Kidney epithelial cell (primary cell): ENCODE results near the gene KCNIP1. TPM values are rescaled to one million over a fixed set of nuclear protein-coding genes. Genes with fewer than 3 reads are reported as not detected.

Experiments used
- DNase-seq: peaks from one replicate; pipeline ENCODE4 v3.0.0-alpha.2; 2010; ENCODE audit warnings: low read depth
- H3K27me3 ChIP-seq: 2 replicates; pipeline ENCODE4 v1.6.0; 2011; ENCODE audit warnings: low read length; ENCODE audit not compliant: control insufficient read depth, insufficient read depth
- H3K36me3 ChIP-seq: 2 replicates; pipeline ENCODE4 v1.5.1; 2011; ENCODE audit warnings: low read length; ENCODE audit not compliant: control insufficient read depth, insufficient read depth
- H3K4me3 ChIP-seq: 2 replicates; pipeline ENCODE4 v1.5.1; 2011; ENCODE audit warnings: low read depth, mild to moderate bottlenecking, control low read depth, low read length
- total RNA-seq: library from RNA; depleted of rRNA; stranded (reverse); fragments of >200 nt; gene quantifications from 2 replicates; pipeline ENCODE4 v1.2.3, GENCODE V29; 2015
- TF ChIP-seq, protein P1 (sequence below): IDR thresholded peaks from 2 replicates; pipeline ENCODE4 v1.5.1; 2011; ENCODE audit warnings: mild to moderate bottlenecking, moderate library complexity, low read length, control low read depth, inconsistent platforms; ENCODE audit not compliant: insufficient read depth, poor library complexity, severe bottlenecking

KCNIP1 gene
- total RNA-seq, 1 donor from 2014 or later = 3.4 TPM

DNA sequence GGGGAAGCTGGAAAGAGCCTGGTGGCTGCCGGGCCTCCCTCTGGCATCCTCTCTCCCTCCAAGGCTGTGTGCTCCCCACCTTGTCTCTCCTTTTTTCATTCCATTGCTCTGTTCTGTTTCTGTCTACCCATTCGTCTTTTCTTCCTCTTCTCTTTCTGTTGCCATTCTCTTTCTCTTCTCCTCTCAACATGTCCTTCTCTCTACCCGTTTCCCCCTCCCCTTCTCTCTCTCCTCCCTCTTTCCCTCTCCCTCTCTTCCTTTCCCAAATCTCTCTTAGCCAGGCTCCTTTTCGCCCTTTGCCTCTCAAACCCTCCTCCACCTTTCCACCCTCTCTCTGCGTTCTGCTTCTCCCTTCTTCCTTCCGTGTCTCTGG, 19.4 kb upstream of the KCNIP1 start:
- TF ChIP-seq, protein P1, sequence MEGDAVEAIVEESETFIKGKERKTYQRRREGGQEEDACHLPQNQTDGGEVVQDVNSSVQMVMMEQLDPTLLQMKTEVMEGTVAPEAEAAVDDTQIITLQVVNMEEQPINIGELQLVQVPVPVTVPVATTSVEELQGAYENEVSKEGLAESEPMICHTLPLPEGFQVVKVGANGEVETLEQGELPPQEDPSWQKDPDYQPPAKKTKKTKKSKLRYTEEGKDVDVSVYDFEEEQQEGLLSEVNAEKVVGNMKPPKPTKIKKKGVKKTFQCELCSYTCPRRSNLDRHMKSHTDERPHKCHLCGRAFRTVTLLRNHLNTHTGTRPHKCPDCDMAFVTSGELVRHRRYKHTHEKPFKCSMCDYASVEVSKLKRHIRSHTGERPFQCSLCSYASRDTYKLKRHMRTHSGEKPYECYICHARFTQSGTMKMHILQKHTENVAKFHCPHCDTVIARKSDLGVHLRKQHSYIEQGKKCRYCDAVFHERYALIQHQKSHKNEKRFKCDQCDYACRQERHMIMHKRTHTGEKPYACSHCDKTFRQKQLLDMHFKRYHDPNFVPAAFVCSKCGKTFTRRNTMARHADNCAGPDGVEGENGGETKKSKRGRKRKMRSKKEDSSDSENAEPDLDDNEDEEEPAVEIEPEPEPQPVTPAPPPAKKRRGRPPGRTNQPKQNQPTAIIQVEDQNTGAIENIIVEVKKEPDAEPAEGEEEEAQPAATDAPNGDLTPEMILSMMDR = no peak
- Histone ChIP-seq H3K27me3 (no peaks in the 10 kb centered on the region), H3K36me3 (no peaks in the 10 kb centered on the region), H3K4me3 (no peak overlapping the region)
- DNase-seq = no peak

DNA sequence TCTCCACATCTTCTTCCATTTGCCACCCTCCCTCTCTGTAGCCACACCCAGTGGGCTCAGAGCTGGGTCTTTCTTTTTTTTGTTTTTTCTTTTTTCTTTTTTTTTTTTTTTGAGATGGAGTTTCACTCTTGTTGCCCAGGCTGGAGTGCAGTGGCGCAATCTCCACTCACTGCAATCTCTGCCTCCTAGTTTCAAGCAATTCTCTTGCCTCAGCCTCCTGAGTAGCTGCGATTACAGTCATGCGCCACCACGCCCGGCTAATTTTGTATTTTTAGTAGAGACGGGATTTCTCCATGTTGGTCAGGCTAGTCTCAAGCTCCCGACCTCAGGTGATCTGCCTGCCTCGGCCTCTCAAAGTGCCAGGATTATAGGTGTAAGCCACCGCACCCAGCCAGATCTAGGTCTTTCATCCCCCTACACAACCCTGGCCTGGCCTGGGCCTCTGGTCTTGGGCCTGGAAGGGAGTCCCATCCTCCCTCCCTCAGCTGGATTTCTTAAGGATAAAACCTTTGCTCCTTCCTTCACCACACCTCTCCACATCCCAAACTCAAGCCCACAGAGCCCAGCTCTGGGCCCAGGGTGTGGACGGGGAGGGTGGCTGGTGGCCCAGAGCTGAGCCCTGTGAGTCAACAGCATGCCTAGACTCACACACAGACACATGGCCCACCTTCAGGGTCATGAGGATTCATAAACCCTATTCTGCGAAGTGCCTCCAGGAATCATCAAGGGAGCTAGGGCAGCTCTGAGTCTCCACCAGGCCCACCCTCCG, 18.8 kb upstream of the KCNIP1 start:
- H3K36me3 ChIP-seq = no peaks in the 10 kb centered on the region
- TF ChIP-seq, protein P1 = no peak
- no peak overlapping the region for H3K4me3 ChIP-seq
- H3K27me3 ChIP-seq = no peaks in the 10 kb centered on the region
- no peak for DNase-seq

DNA sequence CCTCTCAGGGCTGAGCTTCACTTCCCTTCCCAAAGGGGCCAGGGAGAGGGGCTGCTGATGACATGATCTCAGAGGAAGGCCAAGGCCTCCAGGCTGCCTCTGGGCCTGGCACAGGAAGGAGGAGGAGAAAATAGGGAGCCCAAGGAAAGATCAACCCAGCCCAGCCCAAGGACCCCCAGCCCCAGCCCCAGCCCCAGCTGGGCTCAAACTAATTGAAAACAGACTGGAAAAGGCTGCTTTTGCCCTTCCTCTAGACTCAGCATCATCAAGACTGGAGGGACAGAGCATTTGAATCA, 18.3 kb upstream of the KCNIP1 start:
- no peak for DNase-seq
- no peaks in the 10 kb centered on the region for H3K36me3 ChIP-seq
- H3K4me3 ChIP-seq = no peak overlapping the region
- no peaks in the 10 kb centered on the region for H3K27me3 ChIP-seq
- TF ChIP-seq, protein P1 = no peak

DNA sequence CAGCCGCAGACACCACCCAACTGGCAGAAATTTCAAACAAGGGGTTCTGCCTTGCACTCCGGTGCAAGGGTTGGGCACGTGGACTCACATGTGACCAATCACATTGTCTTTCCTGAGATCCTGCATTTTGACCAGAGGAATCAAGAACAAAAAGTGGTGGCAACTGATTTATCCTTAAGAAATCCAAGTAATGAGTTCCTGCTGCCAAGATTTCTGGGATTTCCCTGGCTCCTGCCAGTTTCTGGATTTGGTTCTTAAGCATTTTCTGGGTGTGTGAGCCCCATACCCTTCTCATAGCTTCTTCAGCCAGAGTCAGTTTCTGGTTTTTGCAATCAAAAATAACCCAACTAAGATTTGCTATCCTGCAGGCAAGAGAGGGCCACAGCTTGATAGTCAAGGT, 17.4 kb upstream of the KCNIP1 start:
- Histone ChIP-seq H3K4me3 (no peak overlapping the region), H3K36me3 (no peaks in the 10 kb centered on the region), H3K27me3 (no peaks in the 10 kb centered on the region)
- TF ChIP-seq, protein P1 = no peak
- no peak for DNase-seq

DNA sequence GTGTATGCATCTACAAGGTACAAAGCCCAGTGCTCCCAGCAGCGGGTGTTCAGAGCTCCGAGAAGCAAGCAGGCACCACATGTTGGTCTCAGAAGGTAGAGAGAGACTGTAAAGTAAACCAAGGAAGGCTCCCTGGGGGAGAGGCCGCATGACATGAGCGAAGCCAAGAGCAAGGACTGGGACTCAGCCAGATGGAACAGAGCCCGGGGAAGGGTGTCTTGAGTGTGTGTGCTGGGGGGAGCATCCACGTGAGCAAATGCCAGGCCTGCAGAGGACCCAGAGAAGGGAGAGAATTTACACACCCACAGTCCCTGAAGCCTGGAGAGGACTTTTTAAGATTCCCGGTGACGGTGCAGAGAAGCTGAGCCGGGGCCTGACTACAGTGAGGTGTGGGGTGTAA, 15.2 kb upstream of the KCNIP1 start:
- no peak overlapping the region for H3K4me3 ChIP-seq
- no peaks in the 10 kb centered on the region for H3K27me3 ChIP-seq
- no peak for DNase-seq
- TF ChIP-seq, protein P1 = no peak
- H3K36me3 ChIP-seq = no peaks in the 10 kb centered on the region

DNA sequence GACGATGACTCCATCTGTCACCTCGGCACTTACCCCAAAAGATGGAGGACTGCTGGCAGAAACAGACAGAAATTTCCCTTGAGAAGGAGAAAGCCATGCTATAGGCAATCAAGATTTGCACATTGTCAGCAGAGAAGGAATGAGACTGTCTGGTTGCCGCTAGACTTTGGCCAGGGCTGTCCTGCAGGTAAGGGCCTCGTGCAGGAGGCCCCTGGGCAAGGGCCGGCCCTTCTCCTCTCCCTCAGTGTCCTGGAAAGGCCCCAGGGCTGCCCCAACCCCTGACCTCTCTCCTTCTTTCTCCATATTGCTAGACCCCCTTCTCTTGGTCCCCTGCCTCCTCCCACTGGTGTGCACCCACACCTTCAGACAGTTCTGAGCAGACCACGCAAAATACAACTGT, 14.6 kb upstream of the KCNIP1 start:
- no peak for DNase-seq
- TF ChIP-seq, protein P1 = no peak
- Histone ChIP-seq H3K4me3 (no peak overlapping the region), H3K27me3 (no peaks in the 10 kb centered on the region), H3K36me3 (no peaks in the 10 kb centered on the region)
